HS-27A (cell line): ENCODE data around the gene PLAAT4.
A peak's percentile ranks its signal among the peaks of the same experiment; 100 is the strongest.
"Not testable (repeated sequence)": the region's sequence is repeated elsewhere in the genome, so short reads cannot be mapped to it uniquely, and the experiment has no call there.

Source experiments
- DNase-seq: peaks from one replicate; pipeline ENCODE4 v3.0.0-alpha.2; 2012; ENCODE audit warnings: low read depth, missing footprints

The PLAAT4 gene

DNA sequence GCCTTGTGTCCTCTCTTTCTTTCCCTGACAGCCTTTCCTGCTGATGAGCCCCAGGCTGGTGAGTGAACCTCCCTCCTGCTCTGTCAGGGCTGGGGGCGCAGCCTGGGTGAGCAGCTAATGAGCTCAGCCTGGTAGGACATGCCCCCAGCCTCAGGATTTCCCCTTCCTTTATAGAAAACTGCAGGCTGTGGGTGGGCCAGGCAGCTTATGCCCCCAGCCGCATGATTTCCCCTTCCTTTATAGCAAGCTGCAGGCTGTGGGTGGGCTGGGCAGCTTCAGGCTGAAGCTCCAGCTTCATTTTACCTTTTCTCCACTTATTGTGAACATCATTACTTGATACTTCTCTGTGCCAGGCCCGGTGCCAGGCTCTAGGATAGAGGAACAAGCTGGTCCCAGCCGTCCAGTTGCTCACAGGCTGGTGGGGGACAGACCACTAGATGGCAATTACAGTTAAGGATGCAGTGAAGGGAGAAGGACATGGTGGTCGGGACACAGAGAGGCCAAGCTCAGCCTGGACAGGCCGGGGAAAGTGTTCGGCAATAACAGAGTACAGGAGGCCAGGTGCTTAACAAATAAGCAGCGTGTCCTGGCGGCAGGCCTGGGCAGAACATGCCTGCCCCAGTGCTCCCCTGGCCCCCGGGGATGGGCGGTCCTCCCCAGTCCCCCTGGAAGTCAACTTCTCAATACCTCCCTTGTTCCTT, 25.4 kb upstream of the PLAAT4 start:
- DNase-seq, result no peak

DNA sequence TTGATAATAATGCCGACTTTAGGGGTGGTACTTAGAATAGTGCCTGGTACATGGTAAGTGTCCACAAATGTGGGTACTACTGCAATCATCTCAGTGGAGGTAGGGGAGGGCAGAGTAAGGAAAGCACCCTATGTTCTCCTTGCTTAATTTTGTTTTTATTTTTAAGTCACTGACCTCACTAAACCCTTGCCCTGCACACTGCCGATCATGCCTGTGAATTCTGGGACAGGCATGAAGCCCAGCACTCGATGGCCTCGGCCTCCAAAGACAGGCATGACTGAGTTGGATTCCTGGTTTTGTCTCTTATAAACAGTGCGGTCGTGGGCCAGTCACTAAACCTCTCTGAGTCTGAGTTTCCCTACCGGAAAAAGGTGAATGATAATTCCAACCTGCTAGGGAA, 23.8 kb upstream of the PLAAT4 start:
- no peak for DNase-seq

DNA sequence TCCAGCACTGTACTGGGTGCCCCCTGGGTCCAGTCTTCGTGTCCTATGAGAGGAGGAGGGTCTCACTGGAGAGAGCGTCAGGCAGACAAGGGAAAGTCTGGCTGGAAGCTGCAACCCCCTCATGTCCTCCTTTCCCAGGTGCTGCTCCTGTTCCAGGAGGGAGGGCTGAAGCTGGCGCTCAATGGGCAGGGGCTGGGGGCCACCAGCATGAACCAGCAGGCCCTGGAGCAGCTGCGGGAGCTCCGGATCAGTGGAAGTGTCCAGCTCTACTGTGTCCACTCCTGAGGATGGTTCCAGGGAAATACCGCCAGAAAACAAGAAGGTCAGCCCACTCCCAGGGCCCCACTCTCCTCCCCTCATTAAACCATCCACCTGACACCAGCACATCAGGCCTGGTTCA, 20.5 kb upstream of the PLAAT4 start:
- DNase-seq, result no peak

DNA sequence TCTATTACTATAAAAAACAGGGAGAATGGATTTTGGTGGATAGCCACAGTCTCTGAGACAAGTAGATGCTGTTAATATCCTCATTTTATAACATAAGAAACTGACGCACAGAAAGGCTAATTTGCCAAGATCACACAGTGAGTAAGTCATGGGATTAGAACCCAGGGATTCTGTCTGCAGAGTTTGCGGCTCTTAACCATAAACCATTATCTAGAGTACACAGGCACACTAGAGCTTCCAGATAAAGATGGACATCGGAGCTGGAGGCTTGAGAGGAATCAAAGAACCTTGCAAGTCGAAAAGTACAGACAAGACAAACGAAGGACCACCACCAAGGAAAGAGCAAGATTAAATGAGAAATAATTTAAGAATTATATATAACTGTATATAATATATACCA, 19.5 kb upstream of the PLAAT4 start:
- DNase-seq, result no peak

DNA sequence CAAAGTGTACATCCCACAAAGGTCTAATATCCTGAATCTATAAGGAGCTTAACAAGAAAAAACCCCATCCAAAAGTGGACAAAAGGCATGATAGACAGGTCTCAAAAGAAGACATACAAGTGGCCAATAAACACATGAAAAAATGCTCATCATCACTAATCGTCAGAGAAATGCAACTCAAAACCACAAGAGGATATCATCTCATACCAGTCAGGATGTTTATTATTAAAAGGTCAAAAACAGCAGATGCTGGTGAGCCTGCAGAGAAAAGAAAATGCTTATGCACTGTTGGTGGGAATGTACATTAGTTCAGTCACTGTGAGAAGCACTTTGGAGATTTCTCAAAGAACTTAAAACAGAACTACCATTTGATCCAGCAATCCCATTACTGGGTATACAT, 18.1 kb upstream of the PLAAT4 start:
- no peak for DNase-seq

DNA sequence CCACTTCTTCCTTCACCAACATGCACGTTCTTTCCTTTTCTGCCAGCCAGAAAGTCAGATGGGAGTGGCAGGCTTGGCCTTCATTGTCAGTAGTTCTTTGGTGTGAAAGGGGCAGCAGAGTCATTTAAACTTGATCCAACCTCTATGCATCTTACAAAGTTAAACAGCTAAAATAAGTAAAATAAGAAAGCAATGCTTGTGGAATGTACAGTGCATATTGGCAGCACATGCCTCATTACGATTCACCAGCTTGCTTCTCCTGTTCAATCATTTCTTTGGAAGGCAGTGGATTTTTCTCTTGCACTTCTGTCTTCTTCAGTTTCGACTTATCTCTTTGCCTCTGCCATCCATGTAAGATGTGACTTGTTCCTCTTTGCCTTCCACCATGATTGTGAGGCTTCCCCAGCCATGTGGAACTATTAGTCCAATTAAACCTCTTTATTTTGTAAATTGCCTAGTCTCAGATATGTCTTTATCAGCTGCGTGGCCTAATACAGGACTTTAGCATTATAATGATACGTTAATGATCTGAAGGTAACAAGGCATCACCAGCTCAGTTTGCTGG, 15.9 kb upstream of the PLAAT4 start:
- no peak for DNase-seq

DNA sequence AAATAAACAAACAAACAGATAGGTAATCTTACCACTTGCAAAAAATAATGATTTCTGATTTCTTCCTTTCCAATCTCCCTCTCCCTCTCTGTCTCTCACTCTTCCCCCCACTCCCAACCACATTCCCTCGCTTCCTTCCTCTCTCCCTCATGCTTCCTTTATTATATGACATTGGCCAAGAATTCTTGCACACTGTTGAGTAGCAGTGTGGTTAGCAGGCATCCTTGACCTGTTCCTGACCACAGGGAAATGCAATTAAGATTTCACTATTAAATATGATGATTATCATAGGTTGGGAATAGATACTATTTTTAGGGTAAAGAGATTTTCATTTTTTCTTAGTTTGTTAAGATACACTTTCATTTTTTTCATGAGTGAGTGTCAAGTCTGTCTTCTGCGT, 14.7 kb upstream of the PLAAT4 start:
- DNase-seq, result no peak

DNA sequence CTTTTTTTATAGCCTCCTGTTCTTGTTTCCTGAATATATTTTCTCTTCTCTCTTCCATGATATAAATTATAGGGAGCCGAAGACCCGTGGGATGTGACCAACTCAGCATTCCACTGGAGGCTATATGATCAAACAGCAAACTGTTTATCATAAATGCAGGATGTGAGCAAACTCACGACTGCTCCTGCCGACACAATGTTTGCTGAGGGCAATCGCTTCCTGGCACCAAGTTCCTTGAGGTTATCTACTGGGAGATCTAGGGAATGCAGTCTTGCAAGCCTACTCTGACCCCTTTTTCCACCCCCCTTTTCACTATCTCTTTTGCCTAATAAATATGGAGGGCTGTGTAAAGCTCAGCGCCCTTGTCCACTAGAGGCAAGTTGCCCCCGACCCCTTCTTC, 13.5 kb upstream of the PLAAT4 start:
- DNase-seq, result no peak

DNA sequence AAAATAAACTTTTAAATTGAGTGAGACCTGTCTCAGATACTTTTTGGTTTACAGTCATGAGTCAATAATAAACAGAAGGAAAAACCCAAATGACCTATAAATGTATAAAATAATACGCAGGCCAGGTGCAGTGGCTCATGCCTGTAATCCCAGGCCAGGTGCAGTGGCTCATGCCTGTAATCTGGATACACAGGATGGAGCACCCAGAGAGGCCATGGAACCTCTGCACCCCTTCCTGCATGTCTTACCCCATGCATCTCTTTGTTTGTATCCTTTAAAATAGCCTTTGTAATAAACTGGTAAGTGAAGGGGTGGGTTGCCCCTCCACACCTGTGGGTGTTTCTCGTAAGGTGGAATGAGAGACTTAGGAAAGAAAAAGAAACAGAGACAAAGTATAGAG, 8.9 kb upstream of the PLAAT4 start:
- no peak for DNase-seq

DNA sequence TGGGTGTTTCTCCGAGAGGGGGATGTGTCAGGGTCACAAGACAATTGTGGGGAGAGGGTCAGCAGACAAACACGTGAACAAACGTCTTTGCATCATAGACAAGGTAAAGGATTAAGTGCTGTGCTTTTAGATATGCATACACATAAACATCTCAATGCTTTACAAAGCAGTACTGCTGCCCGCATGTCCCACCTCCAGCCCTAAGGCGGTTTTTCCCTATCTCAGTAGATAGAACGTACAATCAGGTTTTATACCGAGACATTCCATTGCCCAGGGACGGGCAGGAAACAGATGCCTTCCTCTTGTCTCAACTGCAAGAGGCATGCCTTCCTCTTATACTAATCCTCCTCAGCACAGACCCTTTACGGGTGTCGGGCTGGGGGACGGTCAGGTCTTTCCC, 8.5 kb upstream of the PLAAT4 start:
- DNase-seq, result not testable (repeated sequence)

DNA sequence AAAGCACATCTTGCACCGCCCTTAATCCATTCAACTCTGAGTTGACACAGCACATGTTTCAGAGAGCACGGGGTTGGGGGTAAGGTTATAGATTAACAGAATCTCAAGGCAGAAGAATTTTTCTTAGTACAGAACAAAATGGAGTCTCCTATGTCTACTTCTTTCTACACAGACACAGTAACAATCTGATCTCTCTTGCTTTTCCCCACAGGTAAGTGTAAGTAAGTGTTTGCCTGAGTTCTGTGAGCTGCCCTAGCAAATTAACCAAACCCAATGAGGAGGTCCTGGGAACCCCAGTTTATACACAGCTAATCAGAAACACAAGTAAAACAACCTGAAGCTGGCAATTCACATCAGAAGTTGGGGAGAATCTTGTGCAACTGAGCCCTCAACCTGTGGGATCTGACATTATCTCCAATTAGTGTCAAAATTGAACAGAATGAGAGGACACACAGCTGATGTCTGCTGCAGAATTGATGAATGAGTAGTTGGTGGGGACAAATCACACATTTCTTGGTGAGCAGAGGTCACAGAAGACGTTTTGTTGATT, 7.8 kb upstream of the PLAAT4 start:
- not testable (repeated sequence) for DNase-seq

DNA sequence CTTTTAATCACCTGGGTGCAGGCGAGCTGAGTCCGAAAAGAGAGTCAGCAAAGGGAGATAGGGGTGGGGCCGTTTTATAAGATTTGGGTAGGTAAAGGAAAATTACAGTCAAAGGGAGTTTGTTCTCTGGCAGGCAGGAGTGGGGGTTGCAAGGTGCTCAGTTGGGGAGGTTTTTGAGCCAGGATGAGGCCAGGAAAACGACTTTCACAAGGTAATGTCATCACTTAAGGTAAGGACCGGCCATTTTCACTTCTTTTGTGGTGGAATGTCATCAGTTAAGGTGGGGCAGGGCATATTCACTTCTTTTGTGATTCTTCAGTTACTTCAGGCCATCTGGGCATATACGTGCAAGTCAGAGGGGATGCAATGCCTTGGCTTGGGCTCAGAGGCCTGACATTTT, 7.2 kb upstream of the PLAAT4 start:
- not testable (repeated sequence) for DNase-seq

DNA sequence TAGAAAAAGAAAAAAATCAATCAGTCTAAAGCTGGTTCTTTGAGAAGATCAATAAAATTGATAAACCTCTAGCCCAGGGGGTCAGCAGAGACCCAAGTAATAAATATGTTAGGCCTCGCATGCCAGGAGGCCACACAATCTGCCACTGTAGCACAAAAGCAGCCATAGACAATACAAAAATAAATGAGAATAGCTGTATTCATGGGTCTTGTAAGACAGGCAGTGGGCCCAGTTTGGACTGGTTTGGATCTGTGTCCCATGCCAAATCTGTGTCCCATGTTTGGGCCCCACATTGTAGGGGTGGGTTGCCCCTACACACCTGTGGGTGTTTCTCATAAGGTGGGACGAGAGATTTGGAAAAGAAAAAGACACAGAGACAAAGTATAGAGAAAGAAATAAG, 6.6 kb upstream of the PLAAT4 start:
- no peak for DNase-seq

DNA sequence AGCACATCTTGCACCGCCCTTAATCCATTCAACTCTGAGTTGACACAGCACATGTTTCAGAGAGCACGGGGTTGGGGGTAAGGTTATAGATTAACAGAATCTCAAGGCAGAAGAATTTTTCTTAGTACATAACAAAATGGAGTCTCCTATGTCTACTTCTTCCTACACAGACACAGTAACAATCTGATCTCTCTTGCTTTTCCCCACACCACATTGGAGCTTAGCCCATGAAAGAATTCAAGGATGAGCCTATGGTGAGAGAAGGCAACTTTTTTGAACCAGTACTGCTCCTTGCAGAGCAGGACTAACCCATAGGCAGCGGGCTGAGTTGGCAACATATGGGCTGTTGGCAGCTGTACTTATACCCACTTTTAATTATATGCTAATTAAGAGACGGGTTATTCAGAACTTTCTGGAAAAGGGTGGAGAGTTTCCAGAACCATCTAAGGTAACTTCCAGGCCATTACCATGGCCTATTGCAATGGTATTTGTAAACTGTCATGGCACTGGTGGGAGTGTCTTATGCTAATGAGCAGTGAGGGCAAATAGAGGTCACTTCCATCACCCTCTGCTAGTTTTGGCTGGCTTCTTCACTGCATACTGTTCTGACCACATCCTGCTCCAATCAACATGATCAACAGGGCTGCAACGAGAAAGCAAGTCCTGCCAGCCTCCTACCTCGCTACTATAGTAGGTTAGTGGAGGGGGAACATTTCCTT, 5.4 kb upstream of the PLAAT4 start:
- peak; percentile 22 for DNase-seq

DNA sequence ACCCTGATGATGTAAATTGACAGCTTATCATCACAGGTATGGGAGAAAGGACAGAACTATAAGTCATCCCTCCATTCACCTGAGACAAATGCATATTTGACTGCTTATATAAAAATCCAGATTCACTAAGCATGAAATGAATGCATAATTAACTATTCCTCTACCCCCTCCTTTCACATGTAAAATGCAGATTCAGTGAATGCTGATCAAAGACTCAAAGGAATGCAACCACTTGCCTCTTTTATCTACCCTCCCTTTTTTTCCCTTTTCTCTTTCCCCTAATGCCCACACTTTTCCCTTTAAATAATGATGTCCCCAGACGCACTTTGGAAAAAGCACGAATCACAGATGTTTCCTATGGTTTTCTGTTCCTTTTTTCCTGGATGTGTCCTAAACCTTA, 4.5 kb upstream of the PLAAT4 start:
- no peak for DNase-seq

DNA sequence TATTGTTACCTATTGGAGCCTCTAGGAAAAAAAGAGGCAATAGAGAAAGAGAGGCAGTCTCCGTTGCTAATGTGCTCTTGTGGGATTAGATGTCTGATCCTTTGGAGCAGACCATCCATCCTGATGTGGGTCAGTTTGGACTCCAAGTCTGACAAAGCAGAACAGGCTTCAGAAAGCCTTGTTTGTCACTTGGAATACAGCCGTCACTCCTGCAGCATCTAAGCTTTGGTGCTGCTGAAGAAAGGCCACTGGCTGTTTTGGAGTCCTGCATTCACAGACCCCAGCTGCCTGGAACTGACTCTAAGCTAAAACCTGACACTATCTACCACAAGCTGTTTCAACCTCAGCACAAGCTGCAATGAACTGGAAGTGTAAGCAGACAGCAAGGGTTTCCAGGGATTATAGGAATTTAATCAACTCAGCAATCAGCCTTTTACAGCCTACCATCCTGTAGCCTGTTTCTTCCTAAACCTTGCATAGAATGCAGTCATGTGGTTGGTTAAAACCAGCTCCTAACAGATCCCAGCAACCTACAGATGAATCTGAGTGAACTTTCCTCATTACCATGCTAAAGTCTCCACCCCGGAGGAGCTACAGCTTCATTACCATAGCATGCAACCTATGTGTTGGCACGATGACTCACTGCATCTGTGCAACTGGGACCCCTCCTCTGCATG, 3.7 kb upstream of the PLAAT4 start:
- no peak for DNase-seq

DNA sequence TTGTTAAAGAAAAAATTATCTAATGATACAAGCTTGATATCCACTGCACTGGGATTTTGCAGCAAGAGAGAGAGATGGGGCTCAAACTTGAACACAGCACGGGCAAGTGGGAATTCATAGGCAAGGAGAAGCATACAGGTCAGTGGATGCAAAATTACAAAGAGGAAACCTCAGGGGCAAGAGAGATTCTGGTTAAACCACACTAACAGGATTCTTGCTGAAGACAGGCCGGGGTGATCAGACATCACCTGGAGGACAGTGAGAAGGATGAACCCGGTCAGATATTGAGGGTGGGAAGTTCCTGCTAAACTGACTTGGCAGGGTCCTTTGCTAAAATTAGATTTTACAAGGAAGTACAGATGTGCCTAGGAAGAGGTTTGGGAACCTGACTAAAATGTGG, 2.5 kb upstream of the PLAAT4 start:
- no peak for DNase-seq

DNA sequence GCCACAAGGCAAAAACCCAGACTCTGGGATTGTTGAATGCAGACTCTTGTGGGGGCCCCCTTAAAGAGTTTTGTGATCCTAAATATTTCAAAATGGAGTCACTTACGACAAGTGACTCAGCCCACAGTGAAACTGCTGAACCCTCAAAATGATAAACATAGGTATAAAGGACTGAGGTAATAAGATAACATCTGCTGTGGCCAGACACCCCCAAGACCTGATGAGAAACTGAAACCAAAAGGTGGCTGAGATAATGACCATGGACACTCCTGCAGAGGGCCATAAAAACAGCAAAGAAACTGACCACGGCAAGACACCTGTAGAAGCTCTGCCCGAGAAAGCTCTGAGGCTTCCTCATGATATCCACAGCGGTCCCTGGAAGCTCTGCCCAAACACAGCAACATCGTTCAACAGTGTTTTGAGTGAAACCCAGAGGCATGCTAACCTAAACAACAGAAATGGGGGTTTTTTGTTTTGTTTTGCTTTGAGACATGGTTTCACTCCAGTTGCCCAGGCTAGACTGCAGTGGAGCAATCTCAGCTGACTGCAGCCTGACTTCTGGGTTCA, 1.6 kb upstream of the PLAAT4 start:
- DNase-seq, result no peak

DNA sequence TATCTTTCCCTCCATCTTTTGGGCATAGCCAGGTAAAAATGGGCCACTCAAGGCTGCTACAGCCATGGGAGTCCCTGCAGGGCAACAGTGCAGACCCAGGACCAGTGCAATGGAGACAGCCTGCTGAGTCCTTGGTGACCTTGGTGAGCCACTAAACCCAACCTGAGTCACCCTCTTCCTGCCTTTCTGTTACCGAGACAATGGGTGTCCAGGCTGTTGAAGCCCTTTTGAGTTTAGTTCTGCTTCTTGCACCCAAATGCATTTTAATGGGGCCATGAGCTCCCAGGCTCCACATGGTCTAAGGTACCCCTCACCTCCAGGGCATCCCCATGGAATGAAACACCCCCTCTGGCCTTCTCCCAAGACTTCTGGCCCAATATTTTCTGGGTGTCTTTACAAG, 874 bp upstream of the PLAAT4 start:
- DNase-seq, result no peak

DNA sequence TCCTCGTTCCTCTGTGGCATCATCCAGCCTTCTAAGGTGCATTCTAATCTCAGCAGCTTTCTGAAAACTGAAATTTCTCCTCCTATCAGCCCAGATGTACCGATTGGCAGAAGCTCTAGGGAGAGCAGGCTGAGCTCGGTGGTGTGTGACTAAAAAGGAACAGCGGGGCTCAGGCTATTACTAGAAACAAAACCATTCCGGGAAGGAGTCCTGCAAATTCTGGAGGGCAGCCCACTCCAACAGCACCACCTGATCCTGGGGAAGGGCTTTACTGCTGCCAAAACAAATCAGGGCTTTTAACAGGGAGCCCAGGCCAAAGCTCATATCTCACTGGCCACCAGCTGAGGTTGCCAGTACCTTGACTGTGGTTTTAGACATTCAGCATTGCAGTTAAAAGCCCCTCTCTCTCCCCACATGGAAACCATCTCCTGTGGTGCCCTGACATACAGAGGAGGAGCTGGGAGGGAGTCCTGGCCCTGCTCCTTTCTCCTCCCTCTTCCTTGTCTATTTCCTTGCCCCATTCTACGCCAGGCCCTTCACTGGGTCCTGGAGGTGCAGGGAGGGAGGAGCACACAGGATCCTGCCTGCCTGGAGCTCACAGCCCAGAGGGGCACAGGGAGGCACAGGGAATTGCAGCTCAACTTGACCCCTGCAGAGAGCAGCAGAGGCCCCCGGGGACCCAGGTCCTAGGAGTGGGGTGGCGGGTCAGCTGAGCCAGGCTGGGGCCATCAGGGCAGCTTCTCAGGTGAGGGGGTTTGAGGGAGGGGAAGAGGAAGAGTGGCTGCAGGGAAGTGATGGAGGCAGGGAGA, 889 bp downstream of the PLAAT4 start:
- DNase-seq, result no peak

DNA sequence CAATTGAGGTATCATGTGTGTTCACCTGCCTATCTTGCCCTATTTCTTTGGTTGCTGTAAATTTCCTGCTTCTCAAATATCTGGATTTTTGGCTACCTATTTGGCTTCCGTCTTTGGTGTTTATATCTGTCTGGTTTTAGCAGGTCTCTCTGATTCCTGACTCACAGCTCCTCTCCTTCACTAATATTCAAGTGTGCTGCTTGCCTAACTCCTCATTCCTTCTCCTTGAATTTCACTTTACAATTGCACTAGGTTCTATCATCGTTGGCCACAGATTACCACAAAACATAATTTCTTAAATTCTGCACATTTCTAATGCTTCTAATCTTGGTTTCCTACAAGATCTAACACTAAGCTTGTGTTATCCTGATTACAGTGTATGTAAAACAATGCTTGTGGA, 5.9 kb downstream of the PLAAT4 start:
- DNase-seq, result not testable (repeated sequence)

DNA sequence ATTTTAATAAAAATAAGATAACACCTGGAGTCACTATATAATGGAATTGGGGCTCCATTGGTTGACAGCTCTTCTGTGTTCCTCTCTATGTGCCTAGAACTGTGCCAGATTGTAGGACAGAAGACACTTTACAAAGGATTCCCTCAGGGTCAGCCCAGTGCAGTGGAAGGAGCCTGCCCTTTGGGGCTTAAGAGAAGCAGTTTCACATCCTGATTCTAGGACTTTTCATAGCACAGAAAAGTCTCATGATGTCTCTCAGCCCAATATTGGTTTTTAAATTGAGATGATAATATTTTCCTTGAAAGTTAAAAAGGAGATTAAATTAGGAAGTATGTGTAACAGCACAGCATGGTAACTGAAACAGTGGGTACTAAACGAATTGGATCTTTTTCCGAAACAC, 7.1 kb downstream of the PLAAT4 start:
- no peak for DNase-seq
